Stomach (tissue), 9 donors: ENCODE data around the gene MCF2L. TPM values are rescaled to one million over a fixed set of nuclear protein-coding genes. Genes with fewer than 3 reads are reported as not detected.

Experiments
- DNase-seq, 2 donors: peaks; one replicate each; pipeline versions ENCODE4 v3.0.0 to v3.0.0-alpha.2; 2013 to 2019
- H3K27ac ChIP-seq, 5 donors: fragments of 200-600 bp in 4 of 5; sonication (generic) in 4 of 5; one replicate each; pipeline ENCODE4 v1.5.1; 2013 to 2019; ENCODE audit warnings: mild to moderate bottlenecking in 1 of 5, moderate library complexity in 1 of 5
- H3K27me3 ChIP-seq, 3 donors: fragments of 200-600 bp; sonication (generic); one replicate each; pipeline ENCODE4 v1.5.1; 2017 to 2019; ENCODE audit warnings: mixed run types in 1 of 3
- H3K36me3 ChIP-seq, 4 donors: fragments of 200-600 bp; sonication (generic); 1 replicate in 3 of 4; 2 replicates in 1 of 4; pipeline ENCODE4 v1.5.1; 2016 to 2019
- H3K4me1 ChIP-seq, 4 donors: fragments of 200-600 bp; sonication (generic); one replicate each; pipeline ENCODE4 v1.5.1; 2016 to 2019
- H3K4me3 ChIP-seq, 4 donors: fragments of 200-600 bp; sonication (generic) in 3 of 4; one replicate each; pipeline ENCODE4 v1.5.1; 2016 to 2019; ENCODE audit warnings: mild to moderate bottlenecking in 1 of 4
- H3K9me3 ChIP-seq, 4 donors: fragments of 200-600 bp; sonication (generic); one replicate each; pipeline ENCODE4 v1.5.1; 2016 to 2019
- CTCF ChIP-seq, 7 experiments: fragments of 450-650 bp in 4 of 7; fragments of 200-600 bp in 3 of 7; sonication (generic) in 3 of 7; IDR thresholded peaks; one replicate each; pipeline ENCODE4 v1.5.1; 2016 to 2019; ENCODE audit warnings: antibody characterized with exemption in 7 of 7, control low read depth in 2 of 7, mild to moderate bottlenecking in 1 of 7
- EP300 ChIP-seq: sonication (generic); formaldehyde crosslinking; IDR thresholded peaks from one replicate; pipeline ENCODE4 v1.6.1; 2017; ENCODE audit warnings: antibody characterized with exemption
- POLR2A ChIP-seq, 4 donors: fragments of 450-650 bp; IDR thresholded peaks; one replicate each; pipeline ENCODE4 v1.6.1; 2016; ENCODE audit warnings: antibody characterized with exemption in 4 of 4, control low read depth in 2 of 4, mild to moderate bottlenecking in 1 of 4, moderate library complexity in 1 of 4
- POLR2AphosphoS5 ChIP-seq, 3 donors: sonication (generic); formaldehyde crosslinking; IDR thresholded peaks; one replicate each; pipeline ENCODE4 v1.6.1; 2016; ENCODE audit warnings: antibody characterized with exemption in 3 of 3
- WGBS, 5 donors: extraction: QIAGEN DNeasy Blood & Tissue Kit in 3 of 5; methylation state at CpG; one replicate each; pipeline versions ENCODE4 v1.1.5 to v1.1.7; 2013 to 2018; 5-methylcytosine and 5-hydroxymethylcytosine counted together
- intact Hi-C: fragments of 100-400 bp; cut with DNase I; formaldehyde crosslinking; loops from one replicate; pipeline ENCODE4 v1.15.1; 2023; ENCODE audit warnings: low total_unique reads
- polyA plus RNA-seq, 3 donors: library from polyadenylated mRNA; stranded (reverse); fragments of 200-250 nt; gene quantifications; one replicate each; pipeline ENCODE4 v1.2.3, GENCODE V29; 2013
- total RNA-seq, 5 donors: library from RNA; depleted of rRNA; stranded (reverse); fragments of >200 nt; gene quantifications; one replicate each; pipeline versions ENCODE4 v1.1.0 to v1.2.3, GENCODE V29; 2014 to 2016
- donor health status: healthy with polysubstance abuse.
- donor health status: Bipolar disorder and iron deficiency.
- donor health status: healthy.

MCF2L gene
- total and polyA plus RNA-seq, 8 donors, result 10.8 to 363 (median 39.4) TPM

- H3K4me1 ChIP-seq, result peaks cover 19 to 27% (median 24%) of the 10 kb centered on the region in 4 donors
- no peaks in the 10 kb centered on the region for H3K9me3 ChIP-seq
- H3K27ac ChIP-seq, result no peak overlapping the region
- DNase-seq, result no peak
- no peak for TF ChIP-seq EP300
- no peak for TF ChIP-seq CTCF (IDR thresholded peaks at IDR 0.05)
- no peak for TF ChIP-seq POLR2A (IDR thresholded peaks at IDR 0.05)
- no peak for TF ChIP-seq POLR2AphosphoS5 (IDR thresholded peaks at IDR 0.05)
- intact Hi-C loops, result no loop called here
- H3K36me3 ChIP-seq, result no peaks in the 10 kb centered on the region
- peaks cover 0 to 45% (median 10%) of the 10 kb centered on the region in 3 donors for H3K27me3 ChIP-seq
- no peak overlapping the region for H3K4me3 ChIP-seq
- 75 to 95% (median 89%) methylated on average over 1 of the region's 1 CpG for WGBS, 5 donors
These were observed 3.2 kb downstream of the MCF2L start for GRCh38 chr13:112972258-112972657.

- H3K4me3 ChIP-seq, result no peak overlapping the region
- H3K36me3 ChIP-seq, result no peaks in the 10 kb centered on the region
- TF ChIP-seq EP300 (no peak), POLR2A (IDR thresholded peaks at IDR 0.05) (no peak), POLR2AphosphoS5 (IDR thresholded peaks at IDR 0.05) (no peak), CTCF (IDR thresholded peaks at IDR 0.05) (no peak)
- peaks cover 18 to 26% (median 21%) of the 10 kb centered on the region in 4 donors for H3K4me1 ChIP-seq
- DNase-seq, result peak in 1 of 2 donors; percentile 53
- no peak overlapping the region for H3K27ac ChIP-seq
- WGBS, 5 donors, result 61 to 78% (median 65%) methylated on average over 19 of the region's 19 CpGs
- H3K9me3 ChIP-seq, result no peaks in the 10 kb centered on the region
- intact Hi-C loops, result no loop called here
- H3K27me3 ChIP-seq, result peaks cover 0 to 39% (median 10%) of the 10 kb centered on the region in 3 donors
These were observed 4.0 kb downstream of the MCF2L start for GRCh38 chr13:112972867-112973576.

- Histone ChIP-seq H3K4me3 (no peak overlapping the region), H3K27ac (no peak overlapping the region), H3K27me3 (peaks cover 0 to 33% (median 9%) of the 10 kb centered on the region in 3 donors), H3K36me3 (no peaks in the 10 kb centered on the region), H3K9me3 (no peaks in the 10 kb centered on the region), H3K4me1 (peaks cover 13 to 21% (median 15%) of the 10 kb centered on the region in 4 donors)
- no peak for TF ChIP-seq POLR2AphosphoS5 (IDR thresholded peaks at IDR 0.05)
- TF ChIP-seq CTCF (IDR thresholded peaks at IDR 0.05), result no peak
- no peak for TF ChIP-seq EP300
- TF ChIP-seq POLR2A (IDR thresholded peaks at IDR 0.05), result no peak
- intact Hi-C loops, result no loop called here
- DNase-seq, result no peak
- 93 to 96% (median 95%) methylated on average over 12 to 18 of the region's 18 CpGs for WGBS, 5 donors
These were observed 4.5 kb downstream of the MCF2L start for GRCh38 chr13:112973577-112973951.

GRCh38 chr13:112974125-112974524 is 5.1 kb downstream of the MCF2L start:
- H3K9me3 ChIP-seq, result no peaks in the 10 kb centered on the region
- H3K4me1 ChIP-seq, result peaks cover 7 to 16% (median 10%) of the 10 kb centered on the region in 4 donors
- intact Hi-C loops, result no loop called here
- 81 to 94% (median 86%) methylated on average over 8 of the region's 8 CpGs for WGBS, 5 donors
- DNase-seq, result no peak
- no peaks in the 10 kb centered on the region for H3K36me3 ChIP-seq
- no peak overlapping the region for H3K4me3 ChIP-seq
- H3K27ac ChIP-seq, result no peak overlapping the region
- no peak for TF ChIP-seq EP300
- TF ChIP-seq POLR2AphosphoS5 (IDR thresholded peaks at IDR 0.05), result no peak
- no peak for TF ChIP-seq CTCF (IDR thresholded peaks at IDR 0.05)
- TF ChIP-seq POLR2A (IDR thresholded peaks at IDR 0.05), result no peak
- peaks cover 0 to 28% (median 3%) of the 10 kb centered on the region in 3 donors for H3K27me3 ChIP-seq
